MM.1S (cell line): ENCODE results near the gene DNAJC27.

Source experiments
- DNase-seq: peaks from one replicate; pipeline ENCODE4 v3.0.0-alpha.2; 2015
- H2AFZ ChIP-seq: fragments of 300-600 bp; sonication (generic); 2 replicates; pipeline ENCODE4 v1.6.0; 2016; ENCODE audit warnings: antibody characterized with exemption, low read length
- H3F3A ChIP-seq: fragments of 300-600 bp; sonication (generic); 2 replicates; pipeline ENCODE4 v1.6.1; 2016; ENCODE audit warnings: mild to moderate bottlenecking, antibody characterized with exemption, low read length, moderate library complexity, mixed read lengths; ENCODE audit not compliant: insufficient read depth
- H3K27ac ChIP-seq: fragments of 300-600 bp; sonication (generic); 2 replicates; pipeline ENCODE4 v1.5.1; 2016; ENCODE audit warnings: mild to moderate bottlenecking, low read length
- H3K27me3 ChIP-seq: fragments of 300-600 bp; sonication (generic); replicated peaks from 2 replicates; pipeline ENCODE4 v1.6.0; 2016; ENCODE audit warnings: low read length; ENCODE audit not compliant: insufficient read depth
- H3K36me3 ChIP-seq: fragments of 300-600 bp; sonication (generic); replicated peaks from 2 replicates; pipeline ENCODE4 v1.6.1; 2016; ENCODE audit warnings: mild to moderate bottlenecking, low read length, mixed read lengths; ENCODE audit not compliant: insufficient read depth
- H3K4me1 ChIP-seq: fragments of 300-600 bp; sonication (generic); 2 replicates; pipeline ENCODE4 v1.6.1; 2016; ENCODE audit warnings: low read length, mixed read lengths
- H3K4me2 ChIP-seq: fragments of 300-600 bp; sonication (generic); 2 replicates; pipeline ENCODE4 v1.6.0; 2016; ENCODE audit warnings: low read depth, low read length
- H3K4me3 ChIP-seq: fragments of 300-600 bp; sonication (generic); 2 replicates; pipeline ENCODE4 v1.5.1; 2016; ENCODE audit warnings: low read length, mixed read lengths
- H3K79me2 ChIP-seq: fragments of 300-600 bp; sonication (generic); 2 replicates; pipeline ENCODE4 v1.6.1; 2016; ENCODE audit warnings: mixed run types, low read length, mixed read lengths
- H3K9ac ChIP-seq: fragments of 300-600 bp; sonication (generic); 2 replicates; pipeline ENCODE4 v1.6.1; 2016; ENCODE audit warnings: low read length, mixed read lengths
- H3K9me2 ChIP-seq: fragments of 300-600 bp; sonication (generic); replicated peaks from 2 replicates; pipeline ENCODE4 v1.6.1; 2016; ENCODE audit warnings: mild to moderate bottlenecking, low read length, mixed read lengths; ENCODE audit not compliant: insufficient read depth
- H3K9me3 ChIP-seq: fragments of 300-600 bp; sonication (generic); replicated peaks from 2 replicates; pipeline ENCODE4 v1.6.1; 2016; ENCODE audit warnings: mild to moderate bottlenecking, low read length, mixed read lengths; ENCODE audit not compliant: insufficient read depth
- H4K20me1 ChIP-seq: fragments of 300-600 bp; sonication (generic); 2 replicates; pipeline ENCODE4 v1.6.1; 2016; ENCODE audit warnings: mild to moderate bottlenecking, low read length, moderate library complexity, mixed read lengths; ENCODE audit not compliant: insufficient read depth
- EZH2 ChIP-seq: fragments of 300-600 bp; sonication (generic); optimal IDR thresholded peaks from 2 replicates; pipeline ENCODE3; 2017; ENCODE audit warnings: low read depth, mild to moderate bottlenecking, antibody characterized with exemption, low read length, mixed read lengths
- EZH2phosphoT487 ChIP-seq: fragments of 300-600 bp; sonication (generic); IDR thresholded peaks from 2 replicates; pipeline ENCODE4 v1.6.1; 2018; ENCODE audit warnings: antibody characterized with exemption, low read length
- TF ChIP-seq, protein P1 (sequence below): fragments of 300-600 bp; sonication (generic); IDR thresholded peaks from 2 replicates; pipeline ENCODE4 v1.5.1; 2016; ENCODE audit warnings: antibody characterized with exemption, low read length, mixed read lengths

DNAJC27 gene

DNA sequence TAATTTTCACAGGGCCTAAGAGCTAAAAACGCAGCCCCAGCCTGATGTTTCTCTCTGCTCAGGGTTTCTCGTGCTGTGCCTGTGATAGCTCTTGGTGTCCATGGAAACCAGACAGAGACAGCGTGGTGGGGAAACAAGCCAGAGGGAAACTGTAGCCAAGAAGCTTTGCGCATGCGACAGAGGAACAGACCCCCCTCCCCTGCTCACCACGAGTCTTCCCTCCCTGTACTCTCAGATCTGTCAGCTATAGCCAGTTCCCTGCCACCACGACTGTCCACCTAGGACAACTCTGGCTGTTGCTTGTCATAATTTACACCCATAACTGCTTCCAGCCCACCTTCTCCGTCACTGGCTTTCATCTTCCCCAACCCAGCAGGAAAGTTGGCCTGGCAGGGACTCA lies 13.2 kb upstream of the DNAJC27 start:
- Histone ChIP-seq H3K9ac (no peak overlapping the region), H2AFZ (no peak overlapping the region), H3K4me3 (no peak overlapping the region), H3K4me2 (no peak overlapping the region), H3K27me3 (no peaks in the 10 kb centered on the region), H3F3A (no peaks in the 10 kb centered on the region), H3K79me2 (no peaks in the 10 kb centered on the region), H3K4me1 (no peaks in the 10 kb centered on the region), H3K9me3 (no peaks in the 10 kb centered on the region; the same call in 1 of the 2 replicates), H3K9me2 (no peaks in the 10 kb centered on the region), H3K27ac (no peak overlapping the region), H4K20me1 (no peaks in the 10 kb centered on the region), H3K36me3 (no peaks in the 10 kb centered on the region)
- TF ChIP-seq, protein P1, sequence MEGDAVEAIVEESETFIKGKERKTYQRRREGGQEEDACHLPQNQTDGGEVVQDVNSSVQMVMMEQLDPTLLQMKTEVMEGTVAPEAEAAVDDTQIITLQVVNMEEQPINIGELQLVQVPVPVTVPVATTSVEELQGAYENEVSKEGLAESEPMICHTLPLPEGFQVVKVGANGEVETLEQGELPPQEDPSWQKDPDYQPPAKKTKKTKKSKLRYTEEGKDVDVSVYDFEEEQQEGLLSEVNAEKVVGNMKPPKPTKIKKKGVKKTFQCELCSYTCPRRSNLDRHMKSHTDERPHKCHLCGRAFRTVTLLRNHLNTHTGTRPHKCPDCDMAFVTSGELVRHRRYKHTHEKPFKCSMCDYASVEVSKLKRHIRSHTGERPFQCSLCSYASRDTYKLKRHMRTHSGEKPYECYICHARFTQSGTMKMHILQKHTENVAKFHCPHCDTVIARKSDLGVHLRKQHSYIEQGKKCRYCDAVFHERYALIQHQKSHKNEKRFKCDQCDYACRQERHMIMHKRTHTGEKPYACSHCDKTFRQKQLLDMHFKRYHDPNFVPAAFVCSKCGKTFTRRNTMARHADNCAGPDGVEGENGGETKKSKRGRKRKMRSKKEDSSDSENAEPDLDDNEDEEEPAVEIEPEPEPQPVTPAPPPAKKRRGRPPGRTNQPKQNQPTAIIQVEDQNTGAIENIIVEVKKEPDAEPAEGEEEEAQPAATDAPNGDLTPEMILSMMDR: no peak
- TF ChIP-seq EZH2phosphoT487 (no peak), EZH2 (no peak)
- DNase-seq: no peak

DNA sequence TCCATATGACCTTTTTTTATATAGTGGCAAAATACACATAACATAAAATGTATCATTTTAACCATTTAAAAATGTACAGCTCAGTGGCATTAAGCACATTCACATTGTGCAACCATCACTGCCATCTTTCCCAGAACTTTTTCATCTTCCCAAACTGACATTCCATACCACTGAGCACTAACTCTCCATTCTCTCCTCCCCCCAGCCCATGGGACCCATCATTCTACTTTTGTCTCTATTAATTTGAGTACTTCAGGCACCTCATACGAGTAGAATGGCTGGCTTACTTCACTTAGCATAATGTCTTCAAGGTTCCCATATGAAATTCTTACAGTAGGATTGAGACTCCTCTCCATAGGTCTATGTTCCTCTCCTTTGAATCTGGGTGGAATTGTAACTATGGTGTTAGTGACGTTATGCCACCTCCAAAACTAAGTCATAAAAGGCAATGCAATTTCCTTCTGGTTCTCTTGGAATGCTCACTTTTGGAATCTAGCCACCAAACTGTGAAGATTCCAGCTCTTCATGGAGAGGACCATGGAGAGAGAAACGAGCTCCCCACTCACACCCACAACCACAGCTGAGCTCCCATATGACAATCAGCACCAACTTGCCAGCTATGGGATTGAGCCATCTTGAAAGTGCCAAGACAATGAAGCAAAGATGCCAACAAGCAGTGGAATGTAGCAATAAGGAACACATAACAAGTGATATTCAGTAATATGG lies 9.8 kb upstream of the DNAJC27 start:
- H3K79me2 ChIP-seq: no peaks in the 10 kb centered on the region
- H3K4me2 ChIP-seq: no peak overlapping the region
- H3K9me3 ChIP-seq: no peaks in the 10 kb centered on the region; the same call in 1 of the 2 replicates
- TF ChIP-seq EZH2 (no peak), EZH2phosphoT487 (no peak)
- TF ChIP-seq, protein P1: no peak
- H3K9me2 ChIP-seq: no peaks in the 10 kb centered on the region
- no peaks in the 10 kb centered on the region for H3F3A ChIP-seq
- H4K20me1 ChIP-seq: no peaks in the 10 kb centered on the region
- no peak overlapping the region for H3K27ac ChIP-seq
- DNase-seq: no peak
- no peaks in the 10 kb centered on the region for H3K27me3 ChIP-seq
- no peak overlapping the region for H3K9ac ChIP-seq
- H3K36me3 ChIP-seq: no peaks in the 10 kb centered on the region
- no peak overlapping the region for H3K4me3 ChIP-seq
- H2AFZ ChIP-seq: no peak overlapping the region
- no peaks in the 10 kb centered on the region for H3K4me1 ChIP-seq

DNA sequence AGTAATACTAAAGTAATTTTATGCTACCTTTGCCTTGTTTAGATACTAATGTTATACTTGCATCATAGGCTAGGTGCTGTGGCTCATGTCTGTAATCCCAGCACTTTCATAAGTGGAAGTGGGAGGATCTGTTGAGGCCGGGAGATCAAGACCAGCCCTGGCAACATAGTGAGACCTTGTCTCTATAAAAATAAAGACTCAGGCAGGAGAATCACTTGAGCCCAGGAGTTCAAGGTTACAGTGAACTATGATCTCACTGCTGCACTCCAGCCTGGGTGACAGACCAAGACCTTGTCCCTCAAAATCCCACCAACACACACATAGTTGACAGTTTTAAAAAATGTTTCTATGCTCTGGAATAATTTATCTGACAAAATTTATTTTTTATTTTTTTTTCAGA lies 6.9 kb upstream of the DNAJC27 start:
- Histone ChIP-seq H3K9me3 (no peaks in the 10 kb centered on the region; the same call in 1 of the 2 replicates), H2AFZ (no peak overlapping the region), H3K4me3 (no peak overlapping the region), H3K36me3 (no peaks in the 10 kb centered on the region), H3F3A (no peaks in the 10 kb centered on the region), H3K4me2 (no peak overlapping the region), H3K79me2 (no peaks in the 10 kb centered on the region), H4K20me1 (no peaks in the 10 kb centered on the region), H3K4me1 (no peaks in the 10 kb centered on the region), H3K27ac (no peak overlapping the region), H3K27me3 (no peaks in the 10 kb centered on the region), H3K9ac (no peak overlapping the region), H3K9me2 (no peaks in the 10 kb centered on the region)
- TF ChIP-seq EZH2 (no peak), EZH2phosphoT487 (no peak)
- TF ChIP-seq, protein P1: no peak
- no peak for DNase-seq
